Small intestine (tissue), 16 donors: ENCODE data around the gene FFAR1. TPM values are rescaled to one million over a fixed set of nuclear protein-coding genes. Genes with fewer than 3 reads are reported as not detected.

Experiments used
- DNase-seq, 2 donors: peaks; one replicate each; pipeline versions ENCODE4 v3.0.0 to v3.0.0-alpha.2; 2013
- FAIRE-seq: peaks from 2 replicates; lab custom pipeline; 2012; peaks lifted over from hg19 to GRCh38; lab: Jason Lieb, UNC
- H3K27ac ChIP-seq, 3 donors: one replicate each; pipeline ENCODE4 v1.5.1; 2013; ENCODE audit warnings: low read length in 2 of 3, mild to moderate bottlenecking in 2 of 3, control low read depth in 1 of 3, inconsistent platforms in 1 of 3, low read depth in 1 of 3, moderate library complexity in 1 of 3
- H3K27me3 ChIP-seq, 3 donors: one replicate each; pipeline ENCODE4 v1.6.1; 2013; ENCODE audit warnings: low read length in 3 of 3, inconsistent platforms in 1 of 3; ENCODE audit not compliant: control insufficient read depth in 3 of 3, insufficient read depth in 3 of 3
- H3K36me3 ChIP-seq, 3 donors: one replicate each; pipeline ENCODE4 v1.6.1; 2013; ENCODE audit warnings: low read length in 3 of 3, inconsistent platforms in 1 of 3, low read depth in 1 of 3, mild to moderate bottlenecking in 1 of 3, moderate library complexity in 1 of 3; ENCODE audit not compliant: control insufficient read depth in 3 of 3, insufficient read depth in 2 of 3
- H3K4me1 ChIP-seq, 3 donors: one replicate each; pipeline ENCODE4 v1.6.1; 2013; ENCODE audit warnings: low read length in 2 of 3, inconsistent platforms in 1 of 3, low read depth in 1 of 3, mild to moderate bottlenecking in 1 of 3, moderate library complexity in 1 of 3; ENCODE audit not compliant: control insufficient read depth in 3 of 3, insufficient read depth in 2 of 3
- H3K4me3 ChIP-seq, 3 donors: one replicate each; pipeline ENCODE4 v1.5.1; 2013; ENCODE audit warnings: low read length in 3 of 3, control low read depth in 1 of 3, inconsistent platforms in 1 of 3, low read depth in 1 of 3, mild to moderate bottlenecking in 1 of 3, moderate library complexity in 1 of 3
- H3K9me3 ChIP-seq, 2 donors: one replicate each; pipeline ENCODE4 v1.6.1; 2013; ENCODE audit warnings: low read depth in 1 of 2, low read length in 1 of 2; ENCODE audit not compliant: control insufficient read depth in 2 of 2, insufficient read depth in 1 of 2
- WGBS, 3 donors: extraction: QIAGEN DNeasy Blood & Tissue Kit; methylation state at CpG; one replicate each; pipeline ENCODE4 v1.1.7; 2013; 5-methylcytosine and 5-hydroxymethylcytosine counted together
- long read RNA-seq, 10 donors: transcript quantifications; one replicate each; lab custom pipeline, GENCODE V29; 2026
- polyA plus RNA-seq, 4 donors: library from polyadenylated mRNA; stranded (reverse) in 3 of 4; unstranded in 1 of 4; fragments of 200-250 nt in 3 of 4; fragments of 120-200 nt in 1 of 4; gene quantifications; one replicate each; pipeline versions ENCODE4 v1.2.1 to v1.2.3, GENCODE V29; 2013
- donor health status: healthy with polysubstance abuse.
- donor health status: control.
- donor health status: control.
- donor health status: Bipolar disorder and iron deficiency.
- donor health status: healthy.

Gene FFAR1
- polyA plus RNA-seq, result under 1 TPM in 2 of 4 donors, not detected in 2; 0.18 to 0.74 TPM
- long read RNA-seq, donor 1, partial matches to known transcripts, result 0 of 2 reads
- long read RNA-seq, donor 1, other reads (novel, unspliced or antisense), result 0 of 2 reads
- long read RNA-seq, donor 2, result 0 reads
- long read RNA-seq, donor 3, partial matches to known transcripts, result 0 of 1 reads
- long read RNA-seq, donor 3, other reads (novel, unspliced or antisense), result 0 of 1 reads
- long read RNA-seq, donor 4, result 0 reads
- long read RNA-seq, donor 5, result 0 reads
- long read RNA-seq, donor 6, result 0 reads
- long read RNA-seq, donor 7, result 0 reads
- long read RNA-seq, donor 8, result 0 reads
- long read RNA-seq, donor 9, result 0 reads
- long read RNA-seq, donor 10, result 0 reads

GRCh38 chr19:35347171-35347929, at the start of gene FFAR1:
Gene FFAR1 (plus strand): TSS chr19:35347902. CDS start chr19:35351552, 3,650 bp downstream.
- Histone ChIP-seq H3K36me3 (no peaks in the 10 kb centered on the region), H3K9me3 (no peaks in the 10 kb centered on the region), H3K27ac (no peak within 1 kb of the TSS), H3K27me3 (peaks cover 0 to 8% (median 3%) of the 10 kb centered on the region in 3 donors), H3K4me3 (no peak within 1 kb of the TSS), H3K4me1 (no peaks in the 10 kb centered on the region)
- 61 to 72% (median 63%) methylated on average over 18 of the region's 18 CpGs for WGBS, 3 donors
- no peak for FAIRE-seq
- no peak for DNase-seq

GRCh38 chr19:35297922-35298321, 49.8 kb upstream of the FFAR1 start:
- no peak for DNase-seq
- 88 to 100% (median 97%) methylated on average over 2 of the region's 2 CpGs for WGBS, 3 donors
- Histone ChIP-seq H3K27me3 (peaks cover 0 to 6% (median 0%) of the 10 kb centered on the region in 3 donors), H3K9me3 (no peaks in the 10 kb centered on the region), H3K27ac (no peak overlapping the region), H3K4me3 (no peak overlapping the region), H3K4me1 (no peaks in the 10 kb centered on the region), H3K36me3 (no peaks in the 10 kb centered on the region)
- no peak for FAIRE-seq

GRCh38 chr19:35298561-35298972, 49.1 kb upstream of the FFAR1 start:
- FAIRE-seq, result no peak

GRCh38 chr19:35299523-35300338, 48.0 kb upstream of the FFAR1 start:
- Histone ChIP-seq H3K27ac (no peak overlapping the region), H3K36me3 (no peaks in the 10 kb centered on the region), H3K27me3 (peaks cover 0 to 9% (median 0%) of the 10 kb centered on the region in 3 donors), H3K4me3 (no peak overlapping the region), H3K9me3 (no peaks in the 10 kb centered on the region), H3K4me1 (no peaks in the 10 kb centered on the region)
- DNase-seq, result peak in 1 of 2 donors; percentile 5
- FAIRE-seq, result no peak
- WGBS, 3 donors, result 49 to 52% (median 51%) methylated on average over 27 to 55 of the region's 55 CpGs

More at GRCh38 chr19:35298561-35298972, 49.1 kb upstream of the FFAR1 start:
- DNase-seq, result no peak
- Histone ChIP-seq H3K9me3 (no peaks in the 10 kb centered on the region), H3K27me3 (peaks cover 0 to 9% (median 0%) of the 10 kb centered on the region in 3 donors), H3K36me3 (no peaks in the 10 kb centered on the region), H3K4me1 (no peaks in the 10 kb centered on the region), H3K4me3 (no peak overlapping the region), H3K27ac (no peak overlapping the region)
- WGBS, 3 donors, result 88 to 95% (median 94%) methylated on average over 5 of the region's 5 CpGs

GRCh38 chr19:35300339-35300649, 47.4 kb upstream of the FFAR1 start:
- H3K9me3 ChIP-seq, result no peaks in the 10 kb centered on the region
- no peak overlapping the region for H3K27ac ChIP-seq
- no peak overlapping the region for H3K4me3 ChIP-seq
- WGBS, 3 donors, result 54 to 77% (median 76%) methylated on average over 10 of the region's 10 CpGs
- H3K27me3 ChIP-seq, result peaks cover 0 to 9% (median 0%) of the 10 kb centered on the region in 3 donors
- no peaks in the 10 kb centered on the region for H3K4me1 ChIP-seq
- H3K36me3 ChIP-seq, result no peaks in the 10 kb centered on the region
- FAIRE-seq, result no peak
- no peak for DNase-seq

- H3K9me3 ChIP-seq, result no peaks in the 10 kb centered on the region
- H3K4me3 ChIP-seq, result no peak overlapping the region
- no peak overlapping the region for H3K27ac ChIP-seq
- H3K36me3 ChIP-seq, result no peaks in the 10 kb centered on the region
- no peaks in the 10 kb centered on the region for H3K4me1 ChIP-seq
- DNase-seq (no peak), FAIRE-seq (no peak)
- H3K27me3 ChIP-seq, result peaks cover 0 to 9% (median 0%) of the 10 kb centered on the region in 3 donors
- 89 to 98% (median 91%) methylated on average over 2 of the region's 2 CpGs for WGBS, 3 donors
Observed at GRCh38 chr19:35301961-35302360, 45.7 kb upstream of the FFAR1 start.

GRCh38 chr19:35302446-35302845, 45.3 kb upstream of the FFAR1 start:
- no peaks in the 10 kb centered on the region for H3K36me3 ChIP-seq
- no peaks in the 10 kb centered on the region for H3K9me3 ChIP-seq
- no peak for DNase-seq
- H3K4me3 ChIP-seq, result no peak overlapping the region
- 84 to 85% (median 84%) methylated on average over 16 of the region's 16 CpGs for WGBS, 3 donors
- no peak overlapping the region for H3K27ac ChIP-seq
- H3K4me1 ChIP-seq, result no peaks in the 10 kb centered on the region
- FAIRE-seq, result no peak
- peaks cover 0 to 9% (median 0%) of the 10 kb centered on the region in 3 donors for H3K27me3 ChIP-seq

- no peak for FAIRE-seq
- 82 to 90% (median 82%) methylated on average over 6 of the region's 6 CpGs for WGBS, 3 donors
- DNase-seq, result no peak
- no peak overlapping the region for H3K4me3 ChIP-seq
- H3K4me1 ChIP-seq, result no peaks in the 10 kb centered on the region
- H3K36me3 ChIP-seq, result no peaks in the 10 kb centered on the region
- H3K27ac ChIP-seq, result no peak overlapping the region
- no peaks in the 10 kb centered on the region for H3K9me3 ChIP-seq
- H3K27me3 ChIP-seq, result peaks cover 0 to 9% (median 0%) of the 10 kb centered on the region in 3 donors
Observed at GRCh38 chr19:35303357-35303915, 44.3 kb upstream of the FFAR1 start.
